ENCODE data around the gene SLC5A7. TPM values are rescaled to one million over a fixed set of nuclear protein-coding genes. Genes with fewer than 3 reads are reported as not detected.

The SLC5A7 gene
- total RNA-seq, 1 donor from 2014 or later = 1.7 TPM

DNA sequence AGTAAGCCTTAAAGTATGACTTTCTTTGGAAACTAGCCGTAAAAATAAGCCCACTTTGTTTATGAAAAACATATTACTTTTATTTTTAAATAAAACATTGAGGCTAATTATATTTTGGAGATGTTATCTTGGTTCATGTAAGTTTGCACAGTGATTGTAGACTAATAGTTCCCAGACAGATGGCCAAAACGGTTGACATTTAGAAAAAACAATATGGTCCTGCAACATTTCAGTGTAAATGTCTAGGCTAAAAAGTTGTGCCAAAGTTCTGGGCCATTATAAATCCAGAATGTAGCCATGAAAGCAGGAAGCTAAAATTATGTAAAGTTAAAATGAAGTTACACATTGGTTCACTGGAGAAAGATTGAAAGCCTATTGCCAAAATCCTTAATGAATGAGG is 43.6 kb downstream of the SLC5A7 start:
- H3K27ac ChIP-seq = no peak overlapping the region
- no peak for TF ChIP-seq POLR2AphosphoS5 (IDR thresholded peaks at IDR 0.05; ENCODE audit: insufficient read depth in 1 of 2, low read depth in 1 of 2)
- TF ChIP-seq POLR2A (IDR thresholded peaks at IDR 0.05) = no peak
- TF ChIP-seq, protein P1, sequence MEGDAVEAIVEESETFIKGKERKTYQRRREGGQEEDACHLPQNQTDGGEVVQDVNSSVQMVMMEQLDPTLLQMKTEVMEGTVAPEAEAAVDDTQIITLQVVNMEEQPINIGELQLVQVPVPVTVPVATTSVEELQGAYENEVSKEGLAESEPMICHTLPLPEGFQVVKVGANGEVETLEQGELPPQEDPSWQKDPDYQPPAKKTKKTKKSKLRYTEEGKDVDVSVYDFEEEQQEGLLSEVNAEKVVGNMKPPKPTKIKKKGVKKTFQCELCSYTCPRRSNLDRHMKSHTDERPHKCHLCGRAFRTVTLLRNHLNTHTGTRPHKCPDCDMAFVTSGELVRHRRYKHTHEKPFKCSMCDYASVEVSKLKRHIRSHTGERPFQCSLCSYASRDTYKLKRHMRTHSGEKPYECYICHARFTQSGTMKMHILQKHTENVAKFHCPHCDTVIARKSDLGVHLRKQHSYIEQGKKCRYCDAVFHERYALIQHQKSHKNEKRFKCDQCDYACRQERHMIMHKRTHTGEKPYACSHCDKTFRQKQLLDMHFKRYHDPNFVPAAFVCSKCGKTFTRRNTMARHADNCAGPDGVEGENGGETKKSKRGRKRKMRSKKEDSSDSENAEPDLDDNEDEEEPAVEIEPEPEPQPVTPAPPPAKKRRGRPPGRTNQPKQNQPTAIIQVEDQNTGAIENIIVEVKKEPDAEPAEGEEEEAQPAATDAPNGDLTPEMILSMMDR (IDR thresholded peaks at IDR 0.05) = no peak
- no peaks in the 10 kb centered on the region for H3K36me3 ChIP-seq
- no peaks in the 10 kb centered on the region for H3K4me1 ChIP-seq
- H3K4me3 ChIP-seq = no peak overlapping the region
- no peaks in the 10 kb centered on the region for H3K9me3 ChIP-seq
- no peaks in the 10 kb centered on the region for H3K27me3 ChIP-seq
- intact Hi-C loops (cut with DNase I) = no loop called here
- no peak for DNase-seq (ENCODE audit: extremely low spot score in 2 of 2)

DNA sequence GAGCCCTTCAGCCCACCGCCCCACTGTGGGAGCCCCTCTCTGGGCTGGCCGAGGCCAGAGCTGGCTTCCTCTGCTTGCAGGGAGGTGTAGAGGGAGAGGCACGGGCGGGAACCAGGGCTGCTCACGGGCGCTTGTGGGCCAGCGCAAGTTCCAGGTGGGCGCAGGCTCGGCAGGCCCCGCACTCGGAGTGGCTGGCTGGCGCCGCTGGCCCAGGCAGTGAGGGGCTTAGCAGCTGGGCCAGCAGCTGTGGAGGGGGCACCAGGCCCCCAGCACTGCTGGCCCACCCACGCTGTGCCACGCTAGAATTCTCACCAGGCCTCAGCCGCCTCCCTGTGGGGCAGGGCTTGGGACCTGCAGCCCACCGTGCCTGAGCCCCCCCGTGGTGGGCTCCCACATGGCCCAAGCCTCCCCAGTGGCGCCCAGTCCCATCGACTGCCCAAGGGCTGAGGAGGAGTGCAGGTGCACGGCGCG is 45.2 kb downstream of the SLC5A7 start:
- DNase-seq (ENCODE audit: extremely low spot score in 2 of 2) = no peak
- TF ChIP-seq POLR2A (IDR thresholded peaks at IDR 0.05) = no peak
- TF ChIP-seq, protein P1 (IDR thresholded peaks at IDR 0.05) = no peak
- no peak for TF ChIP-seq POLR2AphosphoS5 (IDR thresholded peaks at IDR 0.05; ENCODE audit: insufficient read depth in 1 of 2, low read depth in 1 of 2)
- Histone ChIP-seq H3K4me1 (no peaks in the 10 kb centered on the region), H3K27me3 (no peaks in the 10 kb centered on the region), H3K4me3 (no peak overlapping the region), H3K27ac (no peak overlapping the region), H3K9me3 (no peaks in the 10 kb centered on the region), H3K36me3 (no peaks in the 10 kb centered on the region)
- intact Hi-C loops (cut with DNase I) = no loop called here

DNA sequence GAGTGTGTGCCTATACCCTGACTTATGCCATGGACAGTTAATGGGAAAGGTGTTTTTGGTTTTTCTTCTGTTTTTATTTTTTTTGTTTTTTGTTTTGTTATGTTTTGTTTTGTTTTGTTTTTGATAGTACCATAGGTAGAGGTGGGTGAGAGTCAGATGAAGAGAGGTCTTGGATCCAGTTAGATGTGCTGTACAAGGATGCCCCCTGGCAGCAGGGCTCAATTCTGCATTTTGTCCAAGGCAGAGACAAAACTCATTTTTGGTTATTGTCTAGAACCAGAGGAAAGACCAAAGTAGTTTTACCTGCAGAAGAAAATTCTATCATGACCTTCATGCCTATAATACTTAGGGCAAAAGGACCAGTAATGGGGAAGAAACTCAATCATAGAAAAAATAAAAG is 48.5 kb downstream of the SLC5A7 start:
- intact Hi-C loops (cut with DNase I) = no loop called here
- TF ChIP-seq POLR2AphosphoS5 (IDR thresholded peaks at IDR 0.05; ENCODE audit: insufficient read depth in 1 of 2, low read depth in 1 of 2) (no peak), POLR2A (IDR thresholded peaks at IDR 0.05) (no peak)
- TF ChIP-seq, protein P1 (IDR thresholded peaks at IDR 0.05) = no peak

DNA sequence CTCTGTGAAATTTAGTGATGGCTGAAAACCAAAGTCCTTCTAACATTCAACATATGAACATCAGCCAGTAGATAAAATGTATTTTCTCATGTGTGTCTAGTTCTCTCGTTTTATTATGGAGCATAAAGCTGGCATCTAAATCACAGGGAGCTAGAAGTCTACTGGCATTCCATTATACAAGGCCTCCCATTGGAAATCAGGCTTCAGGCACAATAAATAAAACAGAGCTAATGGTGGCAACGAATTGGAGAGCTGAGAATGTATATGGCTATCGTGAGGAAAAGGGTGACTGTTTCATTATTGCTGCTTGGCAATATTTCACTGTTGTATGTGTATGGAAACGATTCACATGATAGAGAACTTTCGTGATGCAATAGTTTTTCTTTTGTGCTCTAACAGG is 62.4 kb downstream of the SLC5A7 start:
- TF ChIP-seq POLR2AphosphoS5 (IDR thresholded peaks at IDR 0.05; ENCODE audit: insufficient read depth in 1 of 2, low read depth in 1 of 2) (no peak), POLR2A (IDR thresholded peaks at IDR 0.05) (no peak)
- TF ChIP-seq, protein P1 (IDR thresholded peaks at IDR 0.05) = no peak
- Histone ChIP-seq H3K4me3 (no peak overlapping the region), H3K36me3 (no peaks in the 10 kb centered on the region), H3K4me1 (no peaks in the 10 kb centered on the region), H3K27me3 (no peaks in the 10 kb centered on the region), H3K27ac (no peak overlapping the region), H3K9me3 (no peaks in the 10 kb centered on the region)
- no peak for DNase-seq (ENCODE audit: extremely low spot score in 2 of 2)
- intact Hi-C loops (cut with DNase I) = loop anchor here (5.0 kb wide), 1 partner anchor 1454 kb away; no protein-coding TSS in a partner anchor

More for the DNA sequence above, 48.5 kb downstream of the SLC5A7 start:
- H3K27me3 ChIP-seq = no peaks in the 10 kb centered on the region
- no peaks in the 10 kb centered on the region for H3K9me3 ChIP-seq
- H3K4me1 ChIP-seq = no peaks in the 10 kb centered on the region
- no peak overlapping the region for H3K4me3 ChIP-seq
- H3K36me3 ChIP-seq = no peaks in the 10 kb centered on the region
- H3K27ac ChIP-seq = no peak overlapping the region
- no peak for DNase-seq (ENCODE audit: extremely low spot score in 2 of 2)

DNA sequence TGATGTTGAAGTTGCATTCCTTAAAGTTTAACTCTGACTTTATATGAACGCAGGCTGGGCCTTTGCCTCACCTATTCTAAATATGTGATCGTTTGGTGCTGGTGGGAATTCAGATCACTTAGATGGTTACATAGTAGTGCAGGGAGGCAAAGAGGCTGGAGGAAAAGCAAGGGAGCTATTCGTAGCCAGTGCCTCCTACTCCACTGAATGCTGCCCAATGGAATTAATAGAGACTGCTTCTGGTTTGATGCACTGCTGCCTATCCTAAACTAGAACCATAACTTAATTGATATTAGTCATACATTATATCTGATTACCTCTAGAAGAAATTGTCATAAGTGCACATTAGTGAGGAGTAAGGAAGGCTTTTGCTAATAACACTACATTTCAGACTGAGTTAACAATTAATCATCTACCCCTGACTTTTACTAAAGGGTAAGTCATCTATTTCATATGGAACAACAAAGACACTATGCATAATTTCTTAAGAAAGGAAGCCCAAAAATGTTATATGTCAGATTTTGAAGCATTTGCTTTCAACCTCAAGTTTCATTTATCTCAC is 72.3 kb downstream of the SLC5A7 start:
- no peak overlapping the region for H3K27ac ChIP-seq
- no peak overlapping the region for H3K4me3 ChIP-seq
- TF ChIP-seq, protein P1 (IDR thresholded peaks at IDR 0.05) = no peak
- TF ChIP-seq POLR2AphosphoS5 (IDR thresholded peaks at IDR 0.05; ENCODE audit: insufficient read depth in 1 of 2, low read depth in 1 of 2) = no peak
- TF ChIP-seq POLR2A (IDR thresholded peaks at IDR 0.05) = no peak
- no peak for DNase-seq (ENCODE audit: extremely low spot score in 2 of 2)
- H3K9me3 ChIP-seq = no peaks in the 10 kb centered on the region
- no peaks in the 10 kb centered on the region for H3K36me3 ChIP-seq
- intact Hi-C loops (cut with DNase I) = no loop called here
- no peaks in the 10 kb centered on the region for H3K27me3 ChIP-seq
- H3K4me1 ChIP-seq = no peaks in the 10 kb centered on the region
